ENCODE data around the gene BTRC.

DNA sequence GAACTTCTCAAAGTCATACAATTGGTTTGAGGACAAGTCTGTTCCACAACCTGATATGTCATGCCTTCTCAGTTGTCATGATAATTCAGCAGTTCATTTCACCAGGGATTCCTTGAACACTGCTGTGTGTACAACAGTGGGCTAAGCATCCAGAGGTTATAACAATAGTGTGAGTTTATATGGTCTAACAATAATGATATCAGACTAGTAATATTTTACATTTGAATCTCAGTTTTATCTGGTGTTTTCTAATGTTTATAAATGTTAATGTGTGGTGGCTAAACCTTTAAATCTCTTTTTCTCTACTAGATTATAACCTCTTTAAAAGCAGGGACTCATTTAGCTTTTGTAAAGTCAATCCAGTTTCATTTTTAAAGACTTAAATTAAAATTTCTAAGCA lies 48.7 kb downstream of the BTRC start:
- TF ChIP-seq, protein P1, sequence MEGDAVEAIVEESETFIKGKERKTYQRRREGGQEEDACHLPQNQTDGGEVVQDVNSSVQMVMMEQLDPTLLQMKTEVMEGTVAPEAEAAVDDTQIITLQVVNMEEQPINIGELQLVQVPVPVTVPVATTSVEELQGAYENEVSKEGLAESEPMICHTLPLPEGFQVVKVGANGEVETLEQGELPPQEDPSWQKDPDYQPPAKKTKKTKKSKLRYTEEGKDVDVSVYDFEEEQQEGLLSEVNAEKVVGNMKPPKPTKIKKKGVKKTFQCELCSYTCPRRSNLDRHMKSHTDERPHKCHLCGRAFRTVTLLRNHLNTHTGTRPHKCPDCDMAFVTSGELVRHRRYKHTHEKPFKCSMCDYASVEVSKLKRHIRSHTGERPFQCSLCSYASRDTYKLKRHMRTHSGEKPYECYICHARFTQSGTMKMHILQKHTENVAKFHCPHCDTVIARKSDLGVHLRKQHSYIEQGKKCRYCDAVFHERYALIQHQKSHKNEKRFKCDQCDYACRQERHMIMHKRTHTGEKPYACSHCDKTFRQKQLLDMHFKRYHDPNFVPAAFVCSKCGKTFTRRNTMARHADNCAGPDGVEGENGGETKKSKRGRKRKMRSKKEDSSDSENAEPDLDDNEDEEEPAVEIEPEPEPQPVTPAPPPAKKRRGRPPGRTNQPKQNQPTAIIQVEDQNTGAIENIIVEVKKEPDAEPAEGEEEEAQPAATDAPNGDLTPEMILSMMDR (IDR thresholded peaks at IDR 0.05; ENCODE audit: insufficient read depth, low read length), result no peak
- TF ChIP-seq REST (IDR thresholded peaks at IDR 0.05; ENCODE audit: insufficient replicate concordance, low read depth), result no peak
- TF ChIP-seq POLR2AphosphoS5 (IDR thresholded peaks at IDR 0.05; ENCODE audit: low read depth), result no peak
- no peak for TF ChIP-seq GABPA (IDR thresholded peaks at IDR 0.05; ENCODE audit: low read depth)

Measured in HL-60 (cell line).